IgD-negative memory B cell (primary cell): Measurements from ENCODE around the gene DHRS7C. TPM values are rescaled to one million over a fixed set of nuclear protein-coding genes. Genes with fewer than 3 reads are reported as not detected.
A peak's percentile ranks its signal among the peaks of the same experiment; 100 is the strongest.

Experiments used
- H3K27ac Mint-ChIP-seq, 3 donors: one replicate each; pipeline ENCODE4 v1.8.0; 2020 to 2022; ENCODE audit warnings: mild to moderate bottlenecking in 3 of 3, mixed read lengths in 3 of 3, moderate library complexity in 1 of 3
- H3K27me3 Mint-ChIP-seq: one replicate; pipeline ENCODE4 v1.8.0; 2021; ENCODE audit warnings: mixed read lengths
- H3K36me3 Mint-ChIP-seq: one replicate; pipeline ENCODE4 v1.8.0; 2020; ENCODE audit warnings: mild to moderate bottlenecking, mixed read lengths
- H3K4me1 Mint-ChIP-seq, 3 donors: one replicate each; pipeline ENCODE4 v1.8.0; 2020 to 2022; ENCODE audit warnings: mixed read lengths in 3 of 3, mild to moderate bottlenecking in 1 of 3
- H3K4me3 Mint-ChIP-seq, 4 donors: one replicate each; pipeline ENCODE4 v1.8.0; 2020 to 2022; ENCODE audit warnings: mild to moderate bottlenecking in 4 of 4, mixed read lengths in 4 of 4, moderate library complexity in 3 of 4
- H3K9me3 Mint-ChIP-seq, 3 donors: one replicate each; pipeline ENCODE4 v1.8.0; 2020 to 2021; ENCODE audit warnings: mixed read lengths in 3 of 3, mild to moderate bottlenecking in 1 of 3
- polyA plus RNA-seq: library from polyadenylated mRNA; unstranded; fragments of 300-500 nt; fragmentation: Illumina TruSeq; gene quantifications from one replicate; pipeline ENCODE4 v1.2.3, GENCODE V29; 2021

The DHRS7C gene
- polyA plus RNA-seq, 1 donor from 2014 or later, result not detected

- Mint-ChIP-seq H3K4me1 (no peaks in the 10 kb centered on the region), H3K27me3 (peaks cover 6% of the 10 kb centered on the region), H3K36me3 (no peaks in the 10 kb centered on the region), H3K4me3 (no peak overlapping the region), H3K27ac (no peak overlapping the region), H3K9me3 (no peaks in the 10 kb centered on the region)
Measured at GRCh38 chr17:9763643-9764042, 27.7 kb downstream of the DHRS7C start.

DNA sequence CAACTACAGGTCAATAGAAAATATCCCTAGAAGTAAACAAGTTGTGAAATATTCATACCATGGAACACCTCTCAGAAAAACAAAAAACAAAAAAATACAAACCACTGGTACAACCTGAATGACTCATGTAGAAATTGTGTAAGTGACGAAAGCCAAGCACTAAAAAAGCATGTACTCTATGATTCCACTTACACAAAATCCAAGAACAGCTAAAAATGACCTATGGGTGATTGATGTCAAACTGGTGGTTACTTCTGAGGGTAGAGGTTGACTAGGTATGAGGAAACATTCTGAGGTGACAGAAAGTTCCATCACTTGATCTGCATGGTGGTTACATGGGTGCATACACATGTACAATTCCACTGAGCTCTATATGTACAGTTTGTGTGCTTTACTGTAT is 31.1 kb downstream of the DHRS7C start:
- H3K36me3 Mint-ChIP-seq, result peaks cover 1% of the 10 kb centered on the region
- no peak overlapping the region for H3K27ac Mint-ChIP-seq
- H3K4me3 Mint-ChIP-seq, result no peak overlapping the region
- H3K27me3 Mint-ChIP-seq, result peaks cover 5% of the 10 kb centered on the region
- H3K4me1 Mint-ChIP-seq, result no peaks in the 10 kb centered on the region
- H3K9me3 Mint-ChIP-seq, result no peaks in the 10 kb centered on the region

DNA sequence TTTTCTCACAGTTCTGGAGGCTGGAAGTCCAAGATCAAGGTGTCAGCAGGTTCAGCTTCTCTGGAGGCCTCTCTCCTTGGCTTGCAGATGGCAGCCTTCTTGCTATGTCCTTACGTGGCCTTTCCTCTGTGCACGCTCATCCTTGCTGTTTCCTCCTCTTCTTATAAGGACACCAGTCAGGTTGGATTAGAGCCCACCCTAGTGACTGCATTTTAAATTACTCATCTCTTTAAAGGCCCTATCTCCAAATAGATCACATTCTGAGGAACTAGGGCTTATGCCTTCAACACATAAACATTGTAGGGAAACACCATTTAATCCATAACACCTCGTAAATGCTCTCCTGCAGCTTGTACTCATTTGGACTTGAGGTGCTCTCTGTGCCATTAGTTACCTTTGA is 36.3 kb downstream of the DHRS7C start:
- Mint-ChIP-seq H3K9me3 (peaks cover under 1 to 2% (median 2%) of the 10 kb centered on the region in 3 donors), H3K27ac (no peak overlapping the region), H3K36me3 (peaks cover 1% of the 10 kb centered on the region), H3K4me3 (no peak overlapping the region), H3K4me1 (no peaks in the 10 kb centered on the region), H3K27me3 (peaks cover 17% of the 10 kb centered on the region)

GRCh38 chr17:9750524-9750923 is 40.9 kb downstream of the DHRS7C start:
- Mint-ChIP-seq H3K36me3 (no peaks in the 10 kb centered on the region), H3K27me3 (peaks cover 21% of the 10 kb centered on the region), H3K9me3 (peaks cover 2 to 3% (median 2%) of the 10 kb centered on the region in 3 donors), H3K4me3 (no peak overlapping the region), H3K27ac (no peak overlapping the region), H3K4me1 (no peaks in the 10 kb centered on the region)

- Mint-ChIP-seq H3K4me1 (no peaks in the 10 kb centered on the region), H3K36me3 (peaks cover 2% of the 10 kb centered on the region), H3K9me3 (peaks cover 0 to 6% (median 1%) of the 10 kb centered on the region in 3 donors), H3K27me3 (peaks cover 8% of the 10 kb centered on the region), H3K4me3 (no peak overlapping the region), H3K27ac (no peak overlapping the region)
Measured at GRCh38 chr17:9729735-9730420, 61.5 kb downstream of the DHRS7C start.

- H3K27ac Mint-ChIP-seq, result no peak overlapping the region
- no peaks in the 10 kb centered on the region for H3K4me1 Mint-ChIP-seq
- H3K9me3 Mint-ChIP-seq, result peaks cover 0 to 3% (median 1%) of the 10 kb centered on the region in 3 donors
- no peak overlapping the region for H3K4me3 Mint-ChIP-seq
- peaks cover 2% of the 10 kb centered on the region for H3K36me3 Mint-ChIP-seq
- peaks cover 8% of the 10 kb centered on the region for H3K27me3 Mint-ChIP-seq
Measured at GRCh38 chr17:9729034-9729650, 62.2 kb downstream of the DHRS7C start.

- Mint-ChIP-seq H3K36me3 (peaks cover 3% of the 10 kb centered on the region), H3K27me3 (peaks cover 8% of the 10 kb centered on the region), H3K4me1 (no peaks in the 10 kb centered on the region), H3K9me3 (peaks cover 0 to 2% (median 1%) of the 10 kb centered on the region in 3 donors), H3K27ac (no peak overlapping the region), H3K4me3 (no peak overlapping the region)
Measured at GRCh38 chr17:9728564-9728963, 62.8 kb downstream of the DHRS7C start.

DNA sequence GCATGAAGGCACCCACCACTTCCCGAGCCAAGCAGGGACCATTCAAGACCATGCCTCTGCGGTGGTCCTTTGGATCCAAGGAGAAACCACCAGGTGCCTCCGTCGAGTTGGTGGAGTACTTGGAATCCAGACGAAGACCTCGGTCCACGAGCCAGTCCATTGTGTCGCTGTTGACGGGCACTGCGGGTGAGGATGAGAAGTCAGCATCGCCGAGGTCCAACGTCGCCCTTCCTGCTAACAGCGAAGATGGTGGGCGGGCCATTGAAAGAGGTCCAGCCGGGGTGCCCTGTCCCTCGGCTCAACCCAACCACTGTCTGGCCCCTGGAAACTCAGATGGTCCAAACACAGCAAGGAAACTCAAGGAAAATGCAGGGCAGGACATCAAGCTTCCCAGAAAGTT is 63.4 kb downstream of the DHRS7C start:
- Mint-ChIP-seq H3K4me1 (no peaks in the 10 kb centered on the region), H3K27ac (no peak overlapping the region), H3K27me3 (peaks cover 8% of the 10 kb centered on the region), H3K9me3 (peaks cover 0 to 1% (median 0%) of the 10 kb centered on the region in 3 donors), H3K4me3 (no peak overlapping the region), H3K36me3 (peaks cover 3% of the 10 kb centered on the region)

GRCh38 chr17:9726291-9726690 is 65.1 kb downstream of the DHRS7C start:
- H3K27ac Mint-ChIP-seq, result peak overlapping the region in 1 of 3 donors; percentile 76
- H3K36me3 Mint-ChIP-seq, result peaks cover 3% of the 10 kb centered on the region
- peak overlapping the region in 1 of 4 donors; percentile 20 for H3K4me3 Mint-ChIP-seq
- H3K4me1 Mint-ChIP-seq, result no peaks in the 10 kb centered on the region
- H3K27me3 Mint-ChIP-seq, result peaks cover 8% of the 10 kb centered on the region
- no peaks in the 10 kb centered on the region for H3K9me3 Mint-ChIP-seq

DNA sequence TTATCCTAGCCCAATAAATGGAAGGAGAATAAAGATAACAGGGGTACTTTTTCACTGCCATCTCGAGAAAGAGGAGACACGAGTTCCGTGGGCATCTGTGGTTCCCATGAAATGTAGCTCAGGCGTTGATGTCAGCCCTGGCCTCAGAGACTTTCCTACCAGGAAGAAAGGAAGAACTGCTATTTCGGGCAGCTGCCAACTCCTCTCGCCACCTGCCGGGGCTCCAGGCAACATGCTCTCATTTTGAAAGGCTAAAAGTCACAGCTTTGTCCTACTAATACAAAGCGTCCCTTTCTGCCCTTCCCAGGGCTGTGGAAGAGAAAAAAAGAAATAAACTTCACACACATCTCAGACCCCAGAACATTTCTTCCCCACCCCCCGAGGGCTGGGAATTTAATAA is 65.8 kb downstream of the DHRS7C start:
- Mint-ChIP-seq H3K36me3 (peaks cover 1% of the 10 kb centered on the region), H3K4me3 (no peak overlapping the region), H3K9me3 (no peaks in the 10 kb centered on the region), H3K4me1 (no peaks in the 10 kb centered on the region), H3K27ac (peak overlapping the region in 1 of 3 donors; percentile 8), H3K27me3 (peaks cover 8% of the 10 kb centered on the region)

Other genes starting within 250 kb of the DHRS7C start
- gene STX8, start 215.8 kb downstream of the DHRS7C start, polyA plus RNA-seq, result 142 TPM
- not detected for gene CFAP52, start 214.9 kb downstream of the DHRS7C start, polyA plus RNA-seq
- not detected for gene USP43, start 146.1 kb downstream of the DHRS7C start, polyA plus RNA-seq
- gene GSG1L2, start 30.5 kb upstream of the DHRS7C start, polyA plus RNA-seq, result not detected
- not detected for gene GLP2R, start 34.3 kb upstream of the DHRS7C start, polyA plus RNA-seq
- not detected for gene RCVRN, start 113.7 kb upstream of the DHRS7C start, polyA plus RNA-seq